Adipocyte (in vitro differentiated cells): ENCODE measurements around the gene COL17A1.
A peak's percentile ranks its signal among the peaks of the same experiment; 100 is the strongest.

Experiments used
- DNase-seq: peaks from one replicate; pipeline ENCODE4 v3.0.0-alpha.2; 2015; ENCODE audit warnings: low read depth
- H3K27me3 ChIP-seq: replicated peaks from 2 replicates; pipeline ENCODE4 v1.7.0; 2013; ENCODE audit warnings: mild to moderate bottlenecking, low read length, moderate library complexity; ENCODE audit not compliant: control insufficient read depth, insufficient read depth
- H3K36me3 ChIP-seq: 2 replicates; pipeline ENCODE4 v1.7.0; 2013; ENCODE audit warnings: low read length, mild to moderate bottlenecking, moderate library complexity; ENCODE audit not compliant: control insufficient read depth, insufficient read depth, severe bottlenecking
- H3K4me1 ChIP-seq: 2 replicates; pipeline ENCODE4 v1.7.0; 2013; ENCODE audit warnings: mild to moderate bottlenecking, low read length, moderate library complexity; ENCODE audit not compliant: control insufficient read depth, insufficient read depth
- H3K4me3 ChIP-seq: 2 replicates; pipeline ENCODE4 v1.7.0; 2013; ENCODE audit warnings: mild to moderate bottlenecking, low read length, moderate library complexity
- H3K9ac ChIP-seq: 2 replicates; pipeline ENCODE4 v1.7.0; 2013; ENCODE audit warnings: mild to moderate bottlenecking, low read length, moderate library complexity
- H3K9me3 ChIP-seq: 2 replicates; pipeline ENCODE4 v1.7.0; 2013; ENCODE audit warnings: mild to moderate bottlenecking, low read length, moderate library complexity; ENCODE audit not compliant: control insufficient read depth

COL17A1 gene

DNA sequence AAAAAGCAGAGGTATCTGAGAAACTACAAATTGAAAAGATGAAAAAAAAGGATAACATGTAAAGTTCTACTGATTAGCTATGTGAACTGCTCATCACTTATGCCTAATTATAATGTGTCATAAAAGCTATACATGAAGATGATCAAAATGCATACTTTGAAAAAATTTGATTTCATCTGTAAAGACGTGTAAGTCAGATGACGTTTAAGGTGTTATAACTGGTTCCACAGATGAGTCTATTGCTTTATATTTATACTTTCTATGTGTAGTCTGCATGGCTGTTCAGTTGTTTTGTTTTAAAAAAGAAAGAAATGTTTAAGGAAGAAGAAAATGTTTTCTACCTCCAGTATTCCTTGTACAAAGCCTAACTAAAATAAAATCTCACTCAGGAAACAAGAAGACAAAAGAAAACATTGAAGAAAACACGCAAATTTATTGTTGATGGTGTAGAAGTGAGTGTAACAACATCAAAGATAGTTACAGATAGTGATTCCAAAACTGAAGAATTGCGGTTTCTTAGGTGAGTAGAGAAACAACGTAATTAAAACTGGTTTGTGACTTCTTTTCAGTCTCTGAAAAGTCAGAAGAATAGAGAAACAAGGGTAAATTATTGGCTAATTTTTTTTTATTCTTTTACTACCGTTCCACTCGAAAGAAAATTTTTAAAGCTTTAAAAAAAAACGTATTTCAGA, 80.4 kb downstream of the COL17A1 start:
- Histone ChIP-seq H3K4me1 (no peaks in the 10 kb centered on the region), H3K4me3 (no peak overlapping the region), H3K36me3 (peaks cover 82% of the 10 kb centered on the region), H3K9ac (no peak overlapping the region), H3K9me3 (no peaks in the 10 kb centered on the region), H3K27me3 (no peaks in the 10 kb centered on the region)
- DNase-seq, result no peak

DNA sequence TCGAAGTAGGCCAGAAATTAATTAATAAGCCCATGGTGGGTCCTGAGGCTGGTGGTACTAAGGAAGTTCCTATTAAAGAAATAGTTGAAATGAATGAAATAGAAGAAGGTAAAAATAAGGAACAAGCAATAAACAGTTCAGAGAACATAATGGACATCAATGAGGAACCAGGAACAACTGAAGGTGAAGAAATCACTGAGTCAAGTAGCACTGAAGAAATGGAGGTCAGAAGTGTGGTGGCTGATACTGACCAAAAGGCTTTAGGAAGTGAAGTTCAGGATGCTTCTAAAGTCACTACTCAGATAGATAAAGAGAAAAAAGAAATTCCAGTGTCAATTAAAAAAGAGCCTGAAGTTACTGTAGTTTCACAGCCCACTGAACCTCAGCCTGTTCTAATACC, 82.8 kb downstream of the COL17A1 start:
- Histone ChIP-seq H3K9me3 (no peaks in the 10 kb centered on the region), H3K27me3 (no peaks in the 10 kb centered on the region), H3K9ac (no peak overlapping the region), H3K4me1 (no peaks in the 10 kb centered on the region), H3K36me3 (peaks cover 75% of the 10 kb centered on the region), H3K4me3 (no peak overlapping the region)
- no peak for DNase-seq

DNA sequence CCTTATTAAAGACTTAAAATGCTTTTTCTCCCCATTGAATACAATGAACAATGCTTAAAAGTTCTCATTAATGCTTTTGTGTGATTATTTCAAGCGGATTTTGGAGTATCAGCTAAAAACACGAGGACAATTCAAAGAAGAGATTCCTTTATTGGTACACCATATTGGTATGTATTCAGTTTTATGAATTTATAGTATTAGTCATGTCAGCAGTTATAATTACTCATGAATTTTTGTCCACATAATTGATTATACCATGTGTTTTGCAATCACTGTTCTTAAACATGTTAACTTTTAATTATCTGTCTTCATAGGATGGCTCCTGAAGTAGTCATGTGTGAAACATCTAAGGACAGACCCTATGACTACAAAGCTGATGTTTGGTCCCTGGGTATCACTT, 86.9 kb downstream of the COL17A1 start:
- DNase-seq, result no peak
- no peak overlapping the region for H3K4me3 ChIP-seq
- H3K9me3 ChIP-seq, result no peaks in the 10 kb centered on the region
- no peak overlapping the region for H3K9ac ChIP-seq
- peaks cover 61% of the 10 kb centered on the region for H3K36me3 ChIP-seq
- no peaks in the 10 kb centered on the region for H3K27me3 ChIP-seq
- no peaks in the 10 kb centered on the region for H3K4me1 ChIP-seq

DNA sequence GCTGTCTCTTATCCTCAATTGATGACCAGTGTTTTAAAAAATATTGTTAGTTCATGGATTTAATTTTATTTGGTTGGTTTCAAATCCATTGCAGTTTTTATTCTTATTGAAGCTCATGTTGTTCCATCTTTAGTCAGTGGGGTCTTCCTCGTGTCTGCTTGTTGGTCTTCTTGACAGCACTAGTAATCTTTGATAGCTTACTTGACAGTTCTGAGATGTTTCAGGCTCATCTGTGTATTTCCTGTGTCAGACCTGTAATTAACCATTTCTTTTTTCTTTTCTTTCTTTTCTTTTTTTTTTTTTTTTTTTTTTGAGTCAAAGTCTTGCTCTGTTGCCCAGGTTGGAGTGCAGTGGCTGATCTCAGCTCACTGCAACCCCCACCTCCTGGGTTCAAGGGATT, 90.5 kb downstream of the COL17A1 start:
- Histone ChIP-seq H3K4me3 (no peak overlapping the region), H3K27me3 (no peaks in the 10 kb centered on the region), H3K9ac (no peak overlapping the region), H3K9me3 (no peaks in the 10 kb centered on the region), H3K4me1 (no peaks in the 10 kb centered on the region), H3K36me3 (peaks cover 43% of the 10 kb centered on the region)
- no peak for DNase-seq

DNA sequence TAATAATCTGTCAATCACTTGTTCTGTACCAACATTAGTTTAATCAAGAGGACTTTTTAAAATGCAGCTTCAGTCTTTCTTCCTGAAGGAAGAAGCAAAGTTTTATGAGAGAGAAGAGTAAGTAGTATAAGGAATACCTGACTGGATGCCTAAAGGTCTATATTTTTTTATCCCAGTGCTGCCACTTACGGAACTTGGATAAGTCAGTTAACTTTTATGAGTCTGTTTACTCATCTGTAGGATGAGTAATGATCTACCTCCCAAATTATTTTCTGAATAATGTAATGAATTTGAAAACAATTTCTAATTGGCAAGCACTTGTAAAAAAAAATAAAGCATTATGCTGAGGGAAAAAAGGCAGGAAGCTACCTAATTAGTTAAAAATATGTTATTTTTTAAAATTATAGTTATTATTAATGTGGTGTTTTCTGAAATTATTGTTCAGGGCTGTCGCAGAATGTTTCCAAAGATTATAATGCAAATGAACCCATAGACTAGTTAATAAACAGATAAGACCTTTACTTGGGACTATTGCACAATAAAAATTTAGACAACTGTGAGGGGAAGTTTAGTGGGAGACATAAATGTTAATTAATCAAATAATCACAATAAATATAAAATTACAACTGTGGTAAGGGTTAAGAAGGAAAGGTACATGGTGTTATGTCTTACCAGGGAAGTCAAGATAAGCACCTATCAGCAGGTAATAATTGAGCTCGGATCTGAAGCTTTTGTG, 94.1 kb downstream of the COL17A1 start:
- peaks cover 9% of the 10 kb centered on the region for H3K4me1 ChIP-seq
- no peak for DNase-seq
- H3K4me3 ChIP-seq, result no peak overlapping the region
- peaks cover 23% of the 10 kb centered on the region for H3K36me3 ChIP-seq
- H3K9me3 ChIP-seq, result no peaks in the 10 kb centered on the region
- no peaks in the 10 kb centered on the region for H3K27me3 ChIP-seq
- no peak overlapping the region for H3K9ac ChIP-seq

DNA sequence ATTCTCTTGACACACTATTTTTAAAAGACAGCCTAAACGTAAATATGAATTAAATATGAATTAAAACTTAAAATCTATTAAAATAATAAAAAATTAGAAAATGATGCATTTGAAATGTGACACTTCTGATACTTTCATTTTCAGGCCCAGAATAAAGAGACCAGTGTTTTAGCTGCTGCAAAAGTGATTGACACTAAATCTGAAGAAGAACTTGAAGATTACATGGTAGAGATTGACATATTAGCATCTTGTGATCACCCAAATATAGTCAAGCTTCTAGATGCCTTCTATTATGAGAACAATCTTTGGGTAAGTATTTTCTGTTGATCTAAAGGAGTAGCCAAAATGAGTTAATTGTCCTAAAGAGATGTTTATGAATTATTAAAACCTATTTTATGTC, 95.1 kb downstream of the COL17A1 start:
- Histone ChIP-seq H3K27me3 (no peaks in the 10 kb centered on the region), H3K4me1 (peaks cover 17% of the 10 kb centered on the region), H3K9me3 (no peaks in the 10 kb centered on the region), H3K36me3 (peaks cover 21% of the 10 kb centered on the region), H3K4me3 (no peak overlapping the region), H3K9ac (no peak overlapping the region)
- DNase-seq, result no peak

DNA sequence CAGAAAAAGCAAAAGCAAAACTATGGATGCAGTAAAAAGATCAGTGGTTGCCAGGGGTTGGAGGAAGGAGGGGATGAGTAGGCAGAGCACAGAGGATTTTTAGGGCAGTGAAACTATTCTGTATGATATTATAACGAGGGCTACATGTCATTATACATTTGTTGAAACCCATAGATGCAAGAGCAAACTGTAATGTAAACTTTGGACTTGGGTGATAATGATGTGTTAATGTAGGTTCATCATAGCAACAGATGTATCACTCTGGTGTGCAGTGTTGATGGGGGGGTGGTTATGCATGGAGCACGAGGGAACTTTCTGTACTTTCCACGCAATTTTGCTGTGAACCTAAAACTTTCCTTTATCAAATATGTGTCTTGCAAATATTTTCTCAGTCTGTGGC, 95.6 kb downstream of the COL17A1 start:
- peaks cover 17% of the 10 kb centered on the region for H3K4me1 ChIP-seq

DNA sequence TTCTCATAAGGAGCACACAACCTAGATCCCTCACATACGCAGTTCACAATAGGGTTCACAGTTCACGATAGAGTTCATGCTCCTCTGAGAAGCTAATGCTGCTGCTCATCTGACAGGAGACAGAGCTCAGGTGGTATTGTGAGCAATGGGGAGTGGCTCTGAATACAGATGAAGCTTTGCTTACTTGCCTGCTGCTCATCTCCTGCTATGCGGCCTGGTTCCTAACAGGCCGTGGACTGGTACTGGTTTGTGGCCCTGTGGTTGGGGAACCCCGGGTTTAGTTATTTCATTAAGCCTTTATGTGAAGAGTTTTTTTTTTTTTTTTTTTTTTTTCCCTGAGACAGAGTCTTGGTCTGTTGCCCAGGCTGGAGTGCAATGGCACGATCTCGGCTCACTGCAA, 99.3 kb downstream of the COL17A1 start:
- H3K4me3 ChIP-seq, result no peak overlapping the region
- DNase-seq, result no peak

More for the DNA sequence above, 95.6 kb downstream of the COL17A1 start:
- DNase-seq, result no peak
- Histone ChIP-seq H3K27me3 (no peaks in the 10 kb centered on the region), H3K9ac (no peak overlapping the region), H3K9me3 (no peaks in the 10 kb centered on the region), H3K36me3 (peaks cover 21% of the 10 kb centered on the region), H3K4me3 (no peak overlapping the region)

DNA sequence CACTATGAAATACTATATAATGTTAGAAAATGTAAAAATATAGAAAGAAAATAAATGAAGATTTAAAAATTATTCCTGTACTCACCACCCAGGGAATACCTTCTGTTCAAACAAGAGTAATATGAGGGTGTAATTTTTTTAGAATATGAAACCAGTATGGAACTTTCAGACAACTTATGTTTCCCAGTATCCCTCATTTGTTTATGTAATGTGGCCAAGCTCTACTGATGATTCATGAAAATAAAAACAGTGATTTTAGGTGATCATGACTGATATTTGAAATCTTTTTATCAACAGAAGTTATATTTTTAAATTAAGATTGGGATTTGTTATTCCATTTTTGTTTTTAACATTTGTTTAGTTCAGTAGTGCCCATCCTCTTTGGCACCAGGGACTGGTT, 100.0 kb downstream of the COL17A1 start:
- Histone ChIP-seq H3K9ac (no peak overlapping the region), H3K4me1 (peaks cover 21% of the 10 kb centered on the region), H3K9me3 (no peaks in the 10 kb centered on the region), H3K27me3 (no peaks in the 10 kb centered on the region), H3K4me3 (no peak overlapping the region), H3K36me3 (no peaks in the 10 kb centered on the region)
- DNase-seq, result peak; percentile 19

More for the DNA sequence above, 99.3 kb downstream of the COL17A1 start:
- peaks cover 21% of the 10 kb centered on the region for H3K4me1 ChIP-seq
- H3K27me3 ChIP-seq, result no peaks in the 10 kb centered on the region
- H3K9ac ChIP-seq, result no peak overlapping the region
- no peaks in the 10 kb centered on the region for H3K36me3 ChIP-seq
- no peaks in the 10 kb centered on the region for H3K9me3 ChIP-seq

DNA sequence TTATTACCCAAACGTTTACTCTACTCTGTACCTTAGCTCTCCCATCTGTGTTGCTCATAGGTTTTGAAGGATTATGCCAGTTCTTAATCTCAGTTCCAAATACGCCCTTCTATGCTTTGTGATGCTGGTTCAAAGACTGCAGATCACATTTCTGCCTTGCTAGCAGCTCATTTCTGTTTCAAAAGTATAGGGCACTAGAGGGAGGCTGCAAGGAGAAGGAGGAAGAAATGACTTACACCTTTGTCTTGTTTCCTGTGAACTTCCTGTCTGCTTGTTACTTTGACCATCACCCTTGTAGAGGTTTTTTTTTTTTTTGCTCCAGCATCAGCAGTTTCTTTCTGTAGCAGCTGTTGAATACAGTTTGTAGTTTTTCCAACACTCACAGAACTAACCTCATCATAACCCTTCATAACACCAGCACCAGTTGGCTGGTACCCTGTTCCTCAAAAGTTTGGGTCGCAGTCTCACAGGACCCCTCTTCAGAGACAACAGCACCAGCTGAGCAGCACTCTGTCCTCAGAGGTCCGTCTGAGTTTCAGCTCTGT, 102.2 kb downstream of the COL17A1 start:
- no peaks in the 10 kb centered on the region for H3K9me3 ChIP-seq
- H3K27me3 ChIP-seq, result no peaks in the 10 kb centered on the region
- no peak overlapping the region for H3K9ac ChIP-seq
- H3K4me3 ChIP-seq, result no peak overlapping the region
- no peak for DNase-seq
- H3K4me1 ChIP-seq, result peaks cover 20% of the 10 kb centered on the region
- H3K36me3 ChIP-seq, result no peaks in the 10 kb centered on the region

DNA sequence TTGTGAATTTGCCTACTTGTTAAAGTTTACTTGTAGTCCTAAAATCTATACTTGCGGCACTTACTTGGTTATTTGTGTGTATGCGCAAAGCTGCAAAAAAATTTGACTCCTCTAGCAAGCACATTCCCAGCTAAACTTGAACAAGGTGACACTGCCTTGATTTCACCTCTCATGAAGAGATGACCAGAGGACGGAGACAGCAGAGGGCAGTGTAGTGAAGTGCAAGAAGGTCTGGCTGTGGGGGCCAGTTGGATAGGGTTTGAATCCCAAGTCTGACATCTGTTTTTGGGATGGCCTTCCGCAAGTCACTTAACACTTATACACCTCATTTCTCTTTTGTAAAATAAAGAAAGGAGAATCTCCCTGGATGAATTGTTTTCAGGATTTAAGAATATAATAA, 103.0 kb downstream of the COL17A1 start:
- Histone ChIP-seq H3K9me3 (no peaks in the 10 kb centered on the region), H3K36me3 (no peaks in the 10 kb centered on the region), H3K9ac (no peak overlapping the region), H3K4me3 (no peak overlapping the region), H3K4me1 (peaks cover 12% of the 10 kb centered on the region), H3K27me3 (no peaks in the 10 kb centered on the region)
- DNase-seq, result no peak
